Lung (tissue), 12 donors: ENCODE measurements around the gene BANK1. TPM values are rescaled to one million over a fixed set of nuclear protein-coding genes. Genes with fewer than 3 reads are reported as not detected.

Experiments used
- ATAC-seq: fragments of 200-7000 bp; cut with Tn5 transposase; one replicate; pipeline ENCODE4 v1.9.1; 2020; ENCODE audit warnings: moderate number of reproducible peaks; ENCODE audit not compliant: insufficient read depth, low FRiP score
- DNase-seq, 3 donors: peaks; one replicate each; pipeline ENCODE4 v3.0.0-alpha.2; 2013 to 2017
- H3K27ac ChIP-seq, 2 donors: one replicate each; pipeline ENCODE4 v1.5.1; 2013; ENCODE audit warnings: mild to moderate bottlenecking in 2 of 2, moderate library complexity in 2 of 2, control low read depth in 1 of 2, inconsistent platforms in 1 of 2, low read depth in 1 of 2, low read length in 1 of 2
- H3K27me3 ChIP-seq, 3 donors: one replicate each; pipeline ENCODE4 v1.5.1; 2013; ENCODE audit warnings: low read length in 2 of 3; ENCODE audit not compliant: control insufficient read depth in 3 of 3, insufficient read depth in 3 of 3
- H3K36me3 ChIP-seq, 4 donors: one replicate each; pipeline ENCODE4 v1.5.1; 2013; ENCODE audit warnings: low read length in 4 of 4, mild to moderate bottlenecking in 1 of 4, moderate library complexity in 1 of 4; ENCODE audit not compliant: control insufficient read depth in 4 of 4, insufficient read depth in 4 of 4
- H3K4me1 ChIP-seq, 5 donors: one replicate each; pipeline ENCODE4 v1.5.1; 2013; ENCODE audit warnings: low read length in 5 of 5, mild to moderate bottlenecking in 2 of 5, moderate library complexity in 1 of 5; ENCODE audit not compliant: control insufficient read depth in 5 of 5, insufficient read depth in 5 of 5
- H3K4me3 ChIP-seq: one replicate; pipeline ENCODE4 v1.5.1; 2013; ENCODE audit warnings: mild to moderate bottlenecking, control low read depth, moderate library complexity
- H3K9ac ChIP-seq, 2 donors: one replicate each; pipeline ENCODE4 v1.5.1; 2013; ENCODE audit warnings: low read length in 2 of 2, control low read depth in 1 of 2; ENCODE audit not compliant: insufficient read depth in 1 of 2
- H3K9me3 ChIP-seq, 4 donors: one replicate each; pipeline ENCODE4 v1.5.1; 2013; ENCODE audit warnings: low read length in 3 of 4, mild to moderate bottlenecking in 1 of 4, moderate library complexity in 1 of 4; ENCODE audit not compliant: control insufficient read depth in 4 of 4, insufficient read depth in 3 of 4
- CTCF ChIP-seq: IDR thresholded peaks from 2 replicates; pipeline ENCODE4 v1.5.1; 2012; ENCODE audit warnings: mild to moderate bottlenecking; ENCODE audit errors: control extremely low read depth, extremely low read depth
- WGBS, 2 donors: extraction: QIAGEN DNeasy Blood & Tissue Kit; methylation state at CpG; one replicate each; pipeline ENCODE4 v1.1.7; 2013; 5-methylcytosine and 5-hydroxymethylcytosine counted together
- polyA plus RNA-seq, 2 donors: library from polyadenylated mRNA; stranded (reverse); fragments of 200-250 nt; gene quantifications; one replicate each; pipeline ENCODE4 v1.2.1, GENCODE V29; 2013
- total RNA-seq, 2 donors: library from RNA; depleted of rRNA in 1 of 2; stranded (reverse); fragments of >200 nt in 1 of 2; gene quantifications; one replicate each; pipeline ENCODE4 v1.2.1, GENCODE V29; 2014 to 2021
- donor health status: control.
- donor health status: control.
- donor health status: Bipolar disorder and iron deficiency.
- donor health status: healthy.
- donor health status: DM: yes; HTN: yes; CAD: no.

BANK1 gene
- total and polyA plus RNA-seq, 4 donors, result 7.0 to 20.5 (median 8.9) TPM

GRCh38 chr4:101870874-101871273, 80.3 kb downstream of the BANK1 start:
- ATAC-seq, result no peak
- Histone ChIP-seq H3K9ac (no peak overlapping the region), H3K4me1 (no peaks in the 10 kb centered on the region), H3K4me3 (no peak overlapping the region), H3K9me3 (no peaks in the 10 kb centered on the region), H3K36me3 (no peaks in the 10 kb centered on the region), H3K27me3 (no peaks in the 10 kb centered on the region), H3K27ac (no peak overlapping the region)
- WGBS, 2 donors, result 62 to 82% methylated on average over 1 of the region's 1 CpG
- no peak for TF ChIP-seq CTCF
- no peak for DNase-seq

GRCh38 chr4:101871962-101872676, 81.6 kb downstream of the BANK1 start:
- H3K27me3 ChIP-seq, result no peaks in the 10 kb centered on the region
- ATAC-seq (no peak), DNase-seq (no peak)
- no peak for TF ChIP-seq CTCF
- no peak overlapping the region for H3K4me3 ChIP-seq
- H3K36me3 ChIP-seq, result no peaks in the 10 kb centered on the region
- H3K4me1 ChIP-seq, result no peaks in the 10 kb centered on the region
- H3K9me3 ChIP-seq, result no peaks in the 10 kb centered on the region
- H3K27ac ChIP-seq, result no peak overlapping the region
- 71 to 82% methylated on average over 2 of the region's 2 CpGs for WGBS, 2 donors
- no peak overlapping the region for H3K9ac ChIP-seq

GRCh38 chr4:101885574-101885973, 95.0 kb downstream of the BANK1 start:
- Histone ChIP-seq H3K27me3 (no peaks in the 10 kb centered on the region), H3K9ac (no peak overlapping the region), H3K4me3 (no peak overlapping the region), H3K4me1 (no peaks in the 10 kb centered on the region), H3K36me3 (no peaks in the 10 kb centered on the region), H3K27ac (no peak overlapping the region), H3K9me3 (no peaks in the 10 kb centered on the region)
- DNase-seq (no peak), ATAC-seq (peak; percentile 58)
- no peak for TF ChIP-seq CTCF
- 44 to 58% methylated on average over 2 of the region's 2 CpGs for WGBS, 2 donors

GRCh38 chr4:101886826-101887225, 96.3 kb downstream of the BANK1 start:
- Histone ChIP-seq H3K9ac (no peak overlapping the region), H3K4me1 (no peaks in the 10 kb centered on the region), H3K27ac (no peak overlapping the region), H3K27me3 (no peaks in the 10 kb centered on the region), H3K36me3 (no peaks in the 10 kb centered on the region), H3K9me3 (no peaks in the 10 kb centered on the region), H3K4me3 (no peak overlapping the region)
- no peak for TF ChIP-seq CTCF
- DNase-seq (no peak), ATAC-seq (no peak)
- WGBS, 2 donors, result 82 to 85% methylated on average over 3 of the region's 3 CpGs
